OCI-LY3 (cell line): ENCODE data around the gene CMIP.

Experiments
- H2AFZ ChIP-seq: fragments of 200-600, 300-600 bp; shearing (Covaris generic); 2 replicates; pipeline ENCODE4 v1.6.0; 2014; ENCODE audit warnings: antibody characterized with exemption, low read depth, low read length
- H3K27ac ChIP-seq: fragments of 200-600, 300-600 bp; sonication (generic); 2 replicates; pipeline ENCODE4 v1.5.1; 2014; ENCODE audit warnings: mild to moderate bottlenecking, low read length, moderate library complexity, mixed read lengths
- H3K27me3 ChIP-seq: fragments of 200-600, 300-600 bp; sonication (generic); 2 replicates; pipeline ENCODE4 v1.6.1; 2014; ENCODE audit warnings: low read depth, low read length, mixed read lengths
- H3K36me3 ChIP-seq: fragments of 200-600, 300-600 bp; sonication (generic); replicated peaks from 2 replicates; pipeline ENCODE3; 2014; ENCODE audit warnings: low read depth, low read length, mixed read lengths
- H3K4me1 ChIP-seq: fragments of 300-600, 200-600 bp; sonication (generic); 2 replicates; pipeline ENCODE4 v1.6.1; 2014; ENCODE audit warnings: low read length, mixed read lengths
- H3K4me2 ChIP-seq: fragments of 200-600, 300-600 bp; sonication (generic); 2 replicates; pipeline ENCODE4 v1.6.1; 2014; ENCODE audit warnings: low read length, mixed read lengths
- H3K4me3 ChIP-seq: fragments of 300-600, 200-600 bp; sonication (generic); 2 replicates; pipeline ENCODE4 v1.5.1; 2014; ENCODE audit warnings: antibody characterized with exemption, mild to moderate bottlenecking, low read length, moderate library complexity
- H3K79me2 ChIP-seq: fragments of 300-600, 200-600 bp; shearing (Covaris generic); 2 replicates; pipeline ENCODE4 v1.6.1; 2014; ENCODE audit warnings: mild to moderate bottlenecking, low read length, mixed read lengths
- H3K9ac ChIP-seq: fragments of 300-600, 200-600 bp; shearing (Covaris generic); 2 replicates; pipeline ENCODE4 v1.6.0; 2014; ENCODE audit warnings: mild to moderate bottlenecking, low read length, moderate library complexity
- H3K9me3 ChIP-seq: fragments of 200-600, 300-600 bp; shearing (Covaris generic); 2 replicates; pipeline ENCODE4 v1.6.1; 2014; ENCODE audit warnings: low read length, mixed read lengths; ENCODE audit not compliant: insufficient read depth
- H4K20me1 ChIP-seq: fragments of 200-600, 300-600 bp; sonication (generic); 2 replicates; pipeline ENCODE4 v1.6.1; 2016; ENCODE audit warnings: low read length, mixed read lengths; ENCODE audit not compliant: insufficient read depth
- CTCF ChIP-seq: fragments of 200-600, 300-600 bp; sonication (generic); IDR thresholded peaks from 2 replicates; pipeline ENCODE4 v1.5.1; 2014; ENCODE audit warnings: antibody characterized with exemption, low read length, low read depth
- EZH2phosphoT487 ChIP-seq: fragments of 200-600 bp; shearing (Covaris generic); IDR thresholded peaks from 2 replicates; pipeline ENCODE4 v1.6.1; 2018; ENCODE audit warnings: antibody characterized with exemption, mixed run types, low read depth

The CMIP gene

DNA sequence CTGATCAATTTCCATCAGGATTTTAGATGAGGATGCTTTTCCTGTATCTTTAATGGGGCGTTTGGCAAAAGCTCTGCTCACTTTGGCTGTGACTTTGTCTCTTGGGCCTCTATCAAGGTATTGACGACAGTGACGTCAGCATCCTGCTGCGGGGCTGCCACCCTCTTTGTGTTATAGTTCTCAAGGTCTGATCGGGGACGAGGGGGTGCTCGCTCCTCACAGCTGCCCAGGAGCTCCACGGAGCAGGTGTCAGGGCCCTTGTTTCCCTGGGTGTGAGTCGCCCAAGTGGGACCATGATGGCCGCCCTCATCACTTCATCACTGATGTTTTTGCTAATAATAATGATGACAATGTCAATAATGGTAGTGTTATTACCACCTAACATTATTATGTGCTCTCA is 65.4 kb downstream of the CMIP start:
- Histone ChIP-seq H3K4me2 (no peak overlapping the region), H2AFZ (no peak overlapping the region), H3K4me3 (no peak overlapping the region), H3K9ac (no peak overlapping the region), H3K4me1 (peaks cover 20% of the 10 kb centered on the region), H3K27ac (no peak overlapping the region), H3K79me2 (peaks cover 72% of the 10 kb centered on the region), H3K27me3 (no peaks in the 10 kb centered on the region), H3K36me3 (no peaks in the 10 kb centered on the region), H3K9me3 (no peaks in the 10 kb centered on the region), H4K20me1 (peaks cover 56% of the 10 kb centered on the region)
- no peak for TF ChIP-seq CTCF
- TF ChIP-seq EZH2phosphoT487 = no peak

- Histone ChIP-seq H3K4me3 (no peak overlapping the region), H2AFZ (no peak overlapping the region), H3K4me2 (no peak overlapping the region), H3K4me1 (peaks cover 6% of the 10 kb centered on the region), H3K9me3 (no peaks in the 10 kb centered on the region), H3K79me2 (peaks cover 75% of the 10 kb centered on the region), H3K27ac (no peak overlapping the region), H3K9ac (no peak overlapping the region), H3K27me3 (no peaks in the 10 kb centered on the region), H4K20me1 (peaks cover 69% of the 10 kb centered on the region), H3K36me3 (peaks cover 1% of the 10 kb centered on the region)
- TF ChIP-seq EZH2phosphoT487 (no peak), CTCF (no peak)
Observed at GRCh38 chr16:81511371-81511770, 66.8 kb downstream of the CMIP start.

GRCh38 chr16:81513204-81514040 is 68.8 kb downstream of the CMIP start:
- Histone ChIP-seq H3K4me2 (no peak overlapping the region), H3K4me3 (no peak overlapping the region), H3K9me3 (no peaks in the 10 kb centered on the region), H4K20me1 (peaks cover 79% of the 10 kb centered on the region), H3K27me3 (no peaks in the 10 kb centered on the region), H3K36me3 (peaks cover 18% of the 10 kb centered on the region), H3K4me1 (peaks cover 1% of the 10 kb centered on the region; the same call in 1 of the 2 replicates), H3K79me2 (peaks cover 70% of the 10 kb centered on the region), H3K27ac (no peak overlapping the region), H3K9ac (no peak overlapping the region), H2AFZ (no peak overlapping the region)
- TF ChIP-seq EZH2phosphoT487 = no peak
- TF ChIP-seq CTCF = no peak

GRCh38 chr16:81514041-81514559 is 69.5 kb downstream of the CMIP start:
- Histone ChIP-seq H3K27me3 (no peaks in the 10 kb centered on the region), H3K4me3 (no peak overlapping the region), H3K9ac (no peak overlapping the region), H3K27ac (no peak overlapping the region), H3K9me3 (no peaks in the 10 kb centered on the region), H3K4me1 (peaks cover 2% of the 10 kb centered on the region), H4K20me1 (peaks cover 76% of the 10 kb centered on the region), H3K4me2 (no peak overlapping the region), H3K79me2 (peaks cover 64% of the 10 kb centered on the region), H2AFZ (no peak overlapping the region), H3K36me3 (peaks cover 18% of the 10 kb centered on the region)
- TF ChIP-seq EZH2phosphoT487 (no peak), CTCF (no peak)
